ENCODE data around the gene ZNF664. TPM values are rescaled to one million over a fixed set of nuclear protein-coding genes. Genes with fewer than 3 reads are reported as not detected.

The ZNF664 gene
- total RNA-seq, 1 experiment from 2014 or later, result 21.0 TPM

DNA sequence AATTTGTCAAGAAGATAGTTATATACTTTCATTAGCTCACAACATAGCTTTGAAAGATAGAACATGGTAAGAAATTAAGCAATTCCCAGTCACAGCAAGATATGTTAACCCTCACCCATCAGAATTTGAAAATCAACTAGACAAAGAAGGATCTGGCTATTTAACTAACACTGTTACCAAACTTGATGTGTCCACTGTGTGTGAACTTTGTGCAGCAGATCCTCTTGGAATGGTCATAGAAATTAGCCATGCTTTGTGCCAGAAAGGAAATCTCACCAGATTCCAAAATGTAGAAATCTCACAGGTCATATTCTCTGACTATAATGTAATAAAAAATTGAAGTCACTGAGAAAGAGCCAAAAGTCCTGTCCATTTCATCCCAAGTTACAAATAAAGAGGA lies 46.1 kb downstream of the ZNF664 start:
- H3K9ac ChIP-seq (ENCODE audit: low read length), result no peak overlapping the region
- no peak for DNase-seq
- H3K4me1 ChIP-seq (ENCODE audit: low read length), result no peaks in the 10 kb centered on the region

DNA sequence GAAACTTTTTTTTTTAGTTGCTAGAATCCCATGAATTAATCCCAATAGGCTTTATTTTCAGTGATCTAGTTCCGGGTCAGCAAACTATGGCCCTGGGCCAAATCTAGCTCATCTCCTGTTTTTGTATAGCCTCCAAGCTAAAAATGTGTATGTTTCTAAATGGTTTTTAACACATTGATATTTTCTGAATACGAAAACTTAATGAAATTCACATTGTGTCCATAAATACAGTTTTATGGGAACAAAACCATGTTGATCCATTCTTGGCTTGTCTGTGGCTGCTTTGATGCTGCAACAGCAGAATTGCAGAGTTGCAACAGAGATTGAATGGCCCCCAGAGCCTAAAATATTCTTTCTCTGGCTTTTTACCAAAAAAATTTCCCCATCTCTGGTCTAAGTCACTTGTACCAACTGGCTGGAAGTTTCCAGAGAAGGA lies 47.5 kb downstream of the ZNF664 start:
- no peaks in the 10 kb centered on the region for H3K27me3 ChIP-seq (ENCODE audit: low read length)
- DNase-seq, result no peak
- H4K20me1 ChIP-seq (ENCODE audit: insufficient read depth, low read depth, low read length), result no peaks in the 10 kb centered on the region

More for the DNA sequence above, 46.1 kb downstream of the ZNF664 start:
- no peaks in the 10 kb centered on the region for H3K79me2 ChIP-seq (ENCODE audit: low read length)
- peaks cover 5% of the 10 kb centered on the region; the same call in 1 of the 2 replicates for H4K20me1 ChIP-seq (ENCODE audit: insufficient read depth, low read depth, low read length)
- no peak overlapping the region for H3K27ac ChIP-seq (ENCODE audit: low read length)
- no peaks in the 10 kb centered on the region for H3K36me3 ChIP-seq (ENCODE audit: insufficient read depth, low read length)
- no peaks in the 10 kb centered on the region for H3K9me2 ChIP-seq (replicated peaks; ENCODE audit: insufficient read depth, low read length)
- H3K9me3 ChIP-seq (ENCODE audit: low read length), result no peaks in the 10 kb centered on the region
- H3K4me2 ChIP-seq (ENCODE audit: low read depth, low read length, poor library complexity, severe bottlenecking), result no peak overlapping the region
- no peaks in the 10 kb centered on the region for H3K27me3 ChIP-seq (ENCODE audit: low read length)
- no peak overlapping the region for H3K4me3 ChIP-seq (ENCODE audit: low read length)
- no peak overlapping the region for H2AFZ ChIP-seq (ENCODE audit: low read length)

DNA sequence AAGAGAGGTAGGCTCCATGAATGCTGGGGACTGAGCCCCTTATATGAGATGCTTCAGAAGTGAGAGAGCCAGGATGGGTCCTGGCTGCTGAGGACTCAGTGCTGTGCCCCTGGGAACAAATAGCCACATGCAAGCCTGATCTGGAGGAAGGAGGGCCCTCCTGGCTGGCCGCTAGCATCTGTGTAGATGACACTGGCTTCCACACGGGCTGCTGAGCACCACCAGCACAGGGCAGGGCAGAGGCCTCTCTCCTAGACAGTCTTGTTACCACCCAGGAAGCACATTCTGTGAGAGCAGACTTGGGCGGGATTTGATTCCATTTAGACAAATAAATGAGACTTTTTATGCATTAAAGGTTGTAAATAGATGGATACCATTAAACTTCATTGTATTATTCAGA lies 48.0 kb downstream of the ZNF664 start:
- H3K36me3 ChIP-seq (ENCODE audit: insufficient read depth, low read length), result no peaks in the 10 kb centered on the region
- H3K9me3 ChIP-seq (ENCODE audit: low read length), result no peaks in the 10 kb centered on the region
- H2AFZ ChIP-seq (ENCODE audit: low read length), result no peak overlapping the region
- no peak overlapping the region for H3K27ac ChIP-seq (ENCODE audit: low read length)
- no peak overlapping the region for H3K4me3 ChIP-seq (ENCODE audit: low read length)
- no peak overlapping the region for H3K9ac ChIP-seq (ENCODE audit: low read length)
- no peaks in the 10 kb centered on the region for H3K4me1 ChIP-seq (ENCODE audit: low read length)
- no peaks in the 10 kb centered on the region for H3K27me3 ChIP-seq (ENCODE audit: low read length)
- no peak for DNase-seq
- H4K20me1 ChIP-seq (ENCODE audit: insufficient read depth, low read depth, low read length), result no peaks in the 10 kb centered on the region
- no peaks in the 10 kb centered on the region for H3K9me2 ChIP-seq (replicated peaks; ENCODE audit: insufficient read depth, low read length)
- no peak overlapping the region for H3K4me2 ChIP-seq (ENCODE audit: low read depth, low read length, poor library complexity, severe bottlenecking)
- no peaks in the 10 kb centered on the region for H3K79me2 ChIP-seq (ENCODE audit: low read length)

More for the DNA sequence above, 47.5 kb downstream of the ZNF664 start:
- Histone ChIP-seq H3K36me3 (ENCODE audit: insufficient read depth, low read length) (no peaks in the 10 kb centered on the region), H3K4me3 (ENCODE audit: low read length) (no peak overlapping the region), H2AFZ (ENCODE audit: low read length) (no peak overlapping the region), H3K4me1 (ENCODE audit: low read length) (no peaks in the 10 kb centered on the region), H3K9me2 (replicated peaks; ENCODE audit: insufficient read depth, low read length) (no peaks in the 10 kb centered on the region), H3K9ac (ENCODE audit: low read length) (no peak overlapping the region), H3K27ac (ENCODE audit: low read length) (no peak overlapping the region), H3K4me2 (ENCODE audit: low read depth, low read length, poor library complexity, severe bottlenecking) (no peak overlapping the region), H3K79me2 (ENCODE audit: low read length) (no peaks in the 10 kb centered on the region), H3K9me3 (ENCODE audit: low read length) (no peaks in the 10 kb centered on the region)

DNA sequence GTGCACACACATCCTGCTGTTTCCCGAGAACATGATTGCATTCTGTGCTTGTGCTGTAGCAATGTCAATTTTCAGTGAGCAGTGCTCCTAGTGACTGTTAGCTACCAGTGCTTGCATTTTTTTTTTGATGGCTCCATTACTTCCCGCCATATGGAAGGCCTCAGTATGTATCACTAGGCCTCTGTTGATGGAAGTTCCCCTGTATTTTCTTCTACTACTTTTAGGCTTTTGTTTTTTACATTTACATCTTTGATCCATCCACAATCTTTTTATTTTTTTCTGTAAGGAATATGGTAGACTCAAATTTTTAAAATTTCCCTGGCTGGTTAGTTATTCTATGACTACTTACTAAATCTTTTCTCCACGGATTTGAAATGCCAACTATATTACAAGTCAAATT lies 49.1 kb downstream of the ZNF664 start:
- H3K9ac ChIP-seq (ENCODE audit: low read length), result no peak overlapping the region
- no peaks in the 10 kb centered on the region for H3K4me1 ChIP-seq (ENCODE audit: low read length)
- DNase-seq, result no peak
- H3K4me3 ChIP-seq (ENCODE audit: low read length), result no peak overlapping the region
- H3K36me3 ChIP-seq (ENCODE audit: insufficient read depth, low read length), result no peaks in the 10 kb centered on the region
- H4K20me1 ChIP-seq (ENCODE audit: insufficient read depth, low read depth, low read length), result no peaks in the 10 kb centered on the region
- H3K79me2 ChIP-seq (ENCODE audit: low read length), result no peaks in the 10 kb centered on the region
- no peaks in the 10 kb centered on the region for H3K9me3 ChIP-seq (ENCODE audit: low read length)
- no peak overlapping the region for H2AFZ ChIP-seq (ENCODE audit: low read length)
- no peaks in the 10 kb centered on the region for H3K9me2 ChIP-seq (replicated peaks; ENCODE audit: insufficient read depth, low read length)
- H3K4me2 ChIP-seq (ENCODE audit: low read depth, low read length, poor library complexity, severe bottlenecking), result no peak overlapping the region
- H3K27me3 ChIP-seq (ENCODE audit: low read length), result no peaks in the 10 kb centered on the region
- no peak overlapping the region for H3K27ac ChIP-seq (ENCODE audit: low read length)

DNA sequence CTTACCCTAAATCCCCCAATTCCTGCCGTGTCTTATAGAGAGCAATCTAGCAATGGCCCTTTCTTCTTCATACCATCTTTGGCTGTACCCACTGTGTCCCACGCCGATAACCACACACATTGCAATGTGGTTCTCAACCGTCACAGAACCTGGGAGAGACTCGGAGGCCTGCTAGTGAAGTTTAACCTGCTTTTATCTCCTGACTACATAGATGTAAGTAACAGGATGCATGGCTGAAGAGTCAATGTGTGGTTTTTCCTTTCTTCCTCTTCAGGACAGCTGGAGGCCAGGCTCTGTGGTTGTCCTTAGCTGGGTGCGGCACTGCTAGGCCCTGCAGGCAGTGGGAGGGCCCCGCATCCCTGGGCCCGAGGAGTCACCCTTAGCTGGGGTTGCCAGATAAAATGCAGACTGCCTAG lies 51.3 kb downstream of the ZNF664 start:
- Histone ChIP-seq H3K9me2 (replicated peaks; ENCODE audit: insufficient read depth, low read length) (no peaks in the 10 kb centered on the region), H3K27me3 (ENCODE audit: low read length) (no peaks in the 10 kb centered on the region)

DNA sequence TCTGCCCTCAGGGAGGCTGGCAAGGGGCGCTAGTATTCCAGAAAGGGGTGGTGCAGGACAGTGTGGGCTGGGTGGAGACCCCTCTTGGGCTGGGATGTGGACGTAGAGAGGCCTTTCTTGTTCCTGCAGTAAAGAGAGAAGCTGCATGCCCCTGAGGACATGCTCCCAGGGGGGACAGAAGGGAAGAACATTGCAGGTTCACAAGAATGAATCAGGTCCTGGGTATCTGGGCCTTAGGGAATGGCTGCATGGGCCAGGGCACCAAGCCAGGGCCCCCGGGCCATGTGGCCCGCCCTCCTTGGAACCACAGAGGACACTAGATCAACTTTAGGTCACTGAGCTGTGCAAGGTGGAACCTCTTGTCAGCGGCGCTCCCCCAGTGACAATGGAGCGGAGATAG lies 51.8 kb downstream of the ZNF664 start:
- DNase-seq, result no peak
- Histone ChIP-seq H3K36me3 (ENCODE audit: insufficient read depth, low read length) (no peaks in the 10 kb centered on the region), H3K9me3 (ENCODE audit: low read length) (no peaks in the 10 kb centered on the region), H3K27me3 (ENCODE audit: low read length) (no peaks in the 10 kb centered on the region), H3K4me2 (ENCODE audit: low read depth, low read length, poor library complexity, severe bottlenecking) (no peak overlapping the region), H3K9ac (ENCODE audit: low read length) (no peak overlapping the region), H3K4me1 (ENCODE audit: low read length) (no peaks in the 10 kb centered on the region), H3K27ac (ENCODE audit: low read length) (no peak overlapping the region), H3K9me2 (replicated peaks; ENCODE audit: insufficient read depth, low read length) (no peaks in the 10 kb centered on the region), H2AFZ (ENCODE audit: low read length) (no peak overlapping the region), H3K79me2 (ENCODE audit: low read length) (no peaks in the 10 kb centered on the region), H3K4me3 (ENCODE audit: low read length) (no peak overlapping the region), H4K20me1 (ENCODE audit: insufficient read depth, low read depth, low read length) (no peaks in the 10 kb centered on the region)

More for the DNA sequence above, 51.3 kb downstream of the ZNF664 start:
- H3K4me2 ChIP-seq (ENCODE audit: low read depth, low read length, poor library complexity, severe bottlenecking), result no peak overlapping the region
- H3K9ac ChIP-seq (ENCODE audit: low read length), result no peak overlapping the region
- no peak overlapping the region for H3K27ac ChIP-seq (ENCODE audit: low read length)
- no peak for DNase-seq
- H3K4me1 ChIP-seq (ENCODE audit: low read length), result no peaks in the 10 kb centered on the region
- no peaks in the 10 kb centered on the region for H3K36me3 ChIP-seq (ENCODE audit: insufficient read depth, low read length)
- no peak overlapping the region for H2AFZ ChIP-seq (ENCODE audit: low read length)
- no peaks in the 10 kb centered on the region for H4K20me1 ChIP-seq (ENCODE audit: insufficient read depth, low read depth, low read length)
- no peak overlapping the region for H3K4me3 ChIP-seq (ENCODE audit: low read length)
- H3K79me2 ChIP-seq (ENCODE audit: low read length), result no peaks in the 10 kb centered on the region
- H3K9me3 ChIP-seq (ENCODE audit: low read length), result no peaks in the 10 kb centered on the region

DNA sequence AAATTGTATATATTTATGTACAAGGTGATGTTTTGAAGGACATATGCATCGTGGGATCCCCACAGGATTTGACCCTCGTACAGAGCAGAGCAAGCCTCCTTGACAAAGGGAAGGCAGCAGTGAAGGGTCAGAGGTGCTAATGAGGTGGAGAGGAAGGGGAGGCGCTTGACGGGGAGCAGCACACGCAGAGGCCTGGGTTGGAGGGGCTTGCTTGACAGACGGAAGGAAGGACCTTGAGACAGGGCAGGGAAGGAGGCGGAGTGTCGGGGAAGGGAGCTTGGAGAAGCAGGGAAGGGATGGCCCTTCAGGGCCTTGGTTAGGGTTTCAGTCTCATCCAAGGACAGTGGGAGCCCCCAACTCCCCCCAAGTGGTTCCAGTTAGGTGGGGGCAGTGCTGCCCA lies 52.6 kb downstream of the ZNF664 start:
- Histone ChIP-seq H3K79me2 (ENCODE audit: low read length) (no peaks in the 10 kb centered on the region), H3K9ac (ENCODE audit: low read length) (no peak overlapping the region)

DNA sequence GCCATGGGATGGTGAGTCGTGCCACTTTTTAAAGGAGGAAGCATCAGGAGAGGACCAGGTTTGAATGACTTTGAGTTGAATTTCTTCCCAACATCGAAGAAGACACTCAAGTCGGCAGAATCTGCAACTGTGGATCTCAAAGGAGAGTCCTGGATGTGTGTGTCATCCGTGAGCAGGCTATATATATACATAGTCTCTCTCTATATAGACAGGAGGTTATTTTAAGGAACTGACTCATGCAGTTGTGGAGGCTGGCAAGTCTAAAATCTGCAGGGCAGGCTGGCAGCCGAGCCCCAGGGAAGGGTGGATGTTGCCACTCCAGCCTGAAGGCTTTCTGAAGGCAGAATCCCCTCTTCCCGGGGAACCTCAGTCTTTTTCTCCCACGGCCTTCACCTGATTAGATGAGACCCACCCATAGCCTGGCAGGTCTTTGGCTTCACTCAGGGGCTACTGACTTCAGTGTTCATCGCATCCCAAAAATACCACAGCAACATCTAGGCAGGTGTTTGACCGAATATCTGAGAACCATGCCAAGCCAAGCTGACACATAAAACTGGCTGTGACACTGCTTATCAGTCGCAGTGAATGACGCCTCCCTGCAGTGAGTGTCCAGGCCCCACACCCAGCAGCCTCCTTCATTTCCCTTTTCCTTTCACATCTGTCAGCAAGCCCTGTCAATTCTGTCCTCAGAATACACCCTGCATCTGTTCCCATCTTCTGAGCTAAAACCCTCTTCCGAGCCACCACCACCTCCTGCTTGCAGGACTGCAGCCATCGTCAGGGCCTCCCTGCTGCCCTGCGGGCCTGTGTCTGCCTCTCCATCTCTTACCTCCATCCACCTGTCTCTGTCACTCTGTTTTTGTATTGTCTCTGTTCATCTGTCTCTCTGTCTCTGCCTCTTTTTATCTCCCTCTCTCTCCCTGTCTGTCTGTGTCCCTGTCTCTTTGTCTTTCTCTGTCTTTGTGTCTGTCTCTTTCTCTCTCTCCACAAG lies 54.0 kb downstream of the ZNF664 start:
- Histone ChIP-seq H3K27ac (ENCODE audit: low read length) (no peak overlapping the region), H3K4me1 (ENCODE audit: low read length) (no peaks in the 10 kb centered on the region), H4K20me1 (ENCODE audit: insufficient read depth, low read depth, low read length) (no peaks in the 10 kb centered on the region), H2AFZ (ENCODE audit: low read length) (no peak overlapping the region), H3K9me2 (replicated peaks; ENCODE audit: insufficient read depth, low read length) (no peaks in the 10 kb centered on the region), H3K9me3 (ENCODE audit: low read length) (no peaks in the 10 kb centered on the region), H3K9ac (ENCODE audit: low read length) (no peak overlapping the region), H3K4me2 (ENCODE audit: low read depth, low read length, poor library complexity, severe bottlenecking) (no peak overlapping the region), H3K79me2 (ENCODE audit: low read length) (no peaks in the 10 kb centered on the region), H3K4me3 (ENCODE audit: low read length) (no peak overlapping the region), H3K36me3 (ENCODE audit: insufficient read depth, low read length) (no peaks in the 10 kb centered on the region), H3K27me3 (ENCODE audit: low read length) (no peaks in the 10 kb centered on the region)
- no peak for DNase-seq

More for the DNA sequence above, 52.6 kb downstream of the ZNF664 start:
- no peaks in the 10 kb centered on the region for H3K27me3 ChIP-seq (ENCODE audit: low read length)
- no peak for DNase-seq
- H3K4me2 ChIP-seq (ENCODE audit: low read depth, low read length, poor library complexity, severe bottlenecking), result no peak overlapping the region
- H4K20me1 ChIP-seq (ENCODE audit: insufficient read depth, low read depth, low read length), result no peaks in the 10 kb centered on the region
- H3K36me3 ChIP-seq (ENCODE audit: insufficient read depth, low read length), result no peaks in the 10 kb centered on the region
- H3K27ac ChIP-seq (ENCODE audit: low read length), result no peak overlapping the region
- H3K9me3 ChIP-seq (ENCODE audit: low read length), result no peaks in the 10 kb centered on the region
- no peaks in the 10 kb centered on the region for H3K4me1 ChIP-seq (ENCODE audit: low read length)
- H3K9me2 ChIP-seq (replicated peaks; ENCODE audit: insufficient read depth, low read length), result no peaks in the 10 kb centered on the region
- H2AFZ ChIP-seq (ENCODE audit: low read length), result no peak overlapping the region
- no peak overlapping the region for H3K4me3 ChIP-seq (ENCODE audit: low read length)

Measured in Karpas-422 (cell line).